GM20431 (cell line): ENCODE measurements around the gene SUMO2.
"Not testable (repeated sequence)": the region's sequence is repeated elsewhere in the genome, so short reads cannot be mapped to it uniquely, and the experiment has no call there.

Experiments used
- in situ Hi-C: fragments of 300-500 bp; cut with MseI, MboI; formaldehyde crosslinking; loops from one replicate; pipeline ENCODE4 v1.15.0; 2020; ENCODE audit warnings: low sequenced_read_pairs; ENCODE audit not compliant: unreplicated experiment

The SUMO2 gene

GRCh38 chr17:75127936-75128335 is 54.8 kb downstream of the SUMO2 start:
- in situ Hi-C loops: not testable (repeated sequence)

GRCh38 chr17:75126954-75127353 is 55.8 kb downstream of the SUMO2 start:
- in situ Hi-C loops: no loop called here

- in situ Hi-C loops: no loop called here
These were observed 56.8 kb downstream of the SUMO2 start for GRCh38 chr17:75125984-75126383.

DNA sequence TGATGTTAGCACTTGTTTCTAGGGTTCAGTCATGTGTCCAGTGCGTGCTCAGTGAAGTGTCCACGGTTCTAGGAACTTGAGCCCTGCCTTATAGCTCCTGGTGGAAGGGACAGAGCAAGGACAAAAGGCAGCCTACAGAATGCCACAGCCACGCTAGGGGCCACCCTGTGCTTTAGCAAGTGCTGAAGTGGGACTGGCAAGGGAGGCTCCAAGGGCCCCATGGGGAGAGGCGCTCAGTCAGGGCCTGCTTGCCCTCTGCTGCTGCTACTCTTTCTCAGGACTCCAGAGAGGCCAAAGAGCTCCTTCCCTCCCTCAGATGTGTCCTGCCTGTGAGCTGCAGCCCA is 58.0 kb downstream of the SUMO2 start:
- in situ Hi-C loops: no loop called here

GRCh38 chr17:75124041-75124818 is 58.5 kb downstream of the SUMO2 start:
- in situ Hi-C loops: no loop called here

- in situ Hi-C loops: no loop called here
These were observed 64.5 kb downstream of the SUMO2 start for GRCh38 chr17:75118307-75118706.

GRCh38 chr17:75116737-75117136 is 66.0 kb downstream of the SUMO2 start:
- in situ Hi-C loops: no loop called here
